MM.1S (cell line): ENCODE data around the gene STK32B.

ENCODE experiments used
- DNase-seq: peaks from one replicate; pipeline ENCODE4 v3.0.0-alpha.2; 2015
- H2AFZ ChIP-seq: fragments of 300-600 bp; sonication (generic); 2 replicates; pipeline ENCODE4 v1.6.0; 2016; ENCODE audit warnings: antibody characterized with exemption, low read length
- H3F3A ChIP-seq: fragments of 300-600 bp; sonication (generic); 2 replicates; pipeline ENCODE4 v1.6.1; 2016; ENCODE audit warnings: mild to moderate bottlenecking, antibody characterized with exemption, low read length, moderate library complexity, mixed read lengths; ENCODE audit not compliant: insufficient read depth
- H3K27ac ChIP-seq: fragments of 300-600 bp; sonication (generic); 2 replicates; pipeline ENCODE4 v1.5.1; 2016; ENCODE audit warnings: mild to moderate bottlenecking, low read length
- H3K27me3 ChIP-seq: fragments of 300-600 bp; sonication (generic); replicated peaks from 2 replicates; pipeline ENCODE4 v1.6.0; 2016; ENCODE audit warnings: low read length; ENCODE audit not compliant: insufficient read depth
- H3K36me3 ChIP-seq: fragments of 300-600 bp; sonication (generic); replicated peaks from 2 replicates; pipeline ENCODE4 v1.6.1; 2016; ENCODE audit warnings: mild to moderate bottlenecking, low read length, mixed read lengths; ENCODE audit not compliant: insufficient read depth
- H3K4me1 ChIP-seq: fragments of 300-600 bp; sonication (generic); 2 replicates; pipeline ENCODE4 v1.6.1; 2016; ENCODE audit warnings: low read length, mixed read lengths
- H3K4me2 ChIP-seq: fragments of 300-600 bp; sonication (generic); 2 replicates; pipeline ENCODE4 v1.6.0; 2016; ENCODE audit warnings: low read depth, low read length
- H3K4me3 ChIP-seq: fragments of 300-600 bp; sonication (generic); 2 replicates; pipeline ENCODE4 v1.5.1; 2016; ENCODE audit warnings: low read length, mixed read lengths
- H3K79me2 ChIP-seq: fragments of 300-600 bp; sonication (generic); 2 replicates; pipeline ENCODE4 v1.6.1; 2016; ENCODE audit warnings: mixed run types, low read length, mixed read lengths
- H3K9ac ChIP-seq: fragments of 300-600 bp; sonication (generic); 2 replicates; pipeline ENCODE4 v1.6.1; 2016; ENCODE audit warnings: low read length, mixed read lengths
- H3K9me2 ChIP-seq: fragments of 300-600 bp; sonication (generic); replicated peaks from 2 replicates; pipeline ENCODE4 v1.6.1; 2016; ENCODE audit warnings: mild to moderate bottlenecking, low read length, mixed read lengths; ENCODE audit not compliant: insufficient read depth
- H3K9me3 ChIP-seq: fragments of 300-600 bp; sonication (generic); replicated peaks from 2 replicates; pipeline ENCODE4 v1.6.1; 2016; ENCODE audit warnings: mild to moderate bottlenecking, low read length, mixed read lengths; ENCODE audit not compliant: insufficient read depth
- H4K20me1 ChIP-seq: fragments of 300-600 bp; sonication (generic); 2 replicates; pipeline ENCODE4 v1.6.1; 2016; ENCODE audit warnings: mild to moderate bottlenecking, low read length, moderate library complexity, mixed read lengths; ENCODE audit not compliant: insufficient read depth
- EZH2 ChIP-seq: fragments of 300-600 bp; sonication (generic); optimal IDR thresholded peaks from 2 replicates; pipeline ENCODE3; 2017; ENCODE audit warnings: low read depth, mild to moderate bottlenecking, antibody characterized with exemption, low read length, mixed read lengths
- EZH2phosphoT487 ChIP-seq: fragments of 300-600 bp; sonication (generic); IDR thresholded peaks from 2 replicates; pipeline ENCODE4 v1.6.1; 2018; ENCODE audit warnings: antibody characterized with exemption, low read length
- TF ChIP-seq, protein P1 (sequence below): fragments of 300-600 bp; sonication (generic); IDR thresholded peaks from 2 replicates; pipeline ENCODE4 v1.5.1; 2016; ENCODE audit warnings: antibody characterized with exemption, low read length, mixed read lengths

The STK32B gene

DNA sequence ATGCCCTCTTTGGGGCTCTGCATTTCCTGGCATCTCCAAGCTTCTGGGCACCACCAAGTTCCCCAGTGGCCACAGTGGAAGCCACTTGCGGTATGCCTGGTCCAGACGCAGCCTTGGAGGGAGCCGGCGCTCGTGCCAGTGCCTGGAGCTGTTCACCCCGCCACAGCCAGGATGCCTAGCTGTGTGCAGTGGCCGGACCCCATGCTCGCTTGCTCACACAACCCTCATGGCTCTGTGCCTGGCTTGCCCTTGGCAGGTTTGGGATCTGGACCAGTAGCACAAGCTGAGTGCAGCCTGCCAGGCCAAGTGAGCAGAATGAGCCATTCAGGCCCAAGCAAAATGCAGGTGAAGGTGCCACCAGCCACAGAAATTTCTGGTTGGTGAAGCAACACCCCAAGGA lies 373.6 kb downstream of the STK32B start:
- DNase-seq = no peak
- no peak for TF ChIP-seq EZH2phosphoT487
- no peak for TF ChIP-seq EZH2
- TF ChIP-seq, protein P1, sequence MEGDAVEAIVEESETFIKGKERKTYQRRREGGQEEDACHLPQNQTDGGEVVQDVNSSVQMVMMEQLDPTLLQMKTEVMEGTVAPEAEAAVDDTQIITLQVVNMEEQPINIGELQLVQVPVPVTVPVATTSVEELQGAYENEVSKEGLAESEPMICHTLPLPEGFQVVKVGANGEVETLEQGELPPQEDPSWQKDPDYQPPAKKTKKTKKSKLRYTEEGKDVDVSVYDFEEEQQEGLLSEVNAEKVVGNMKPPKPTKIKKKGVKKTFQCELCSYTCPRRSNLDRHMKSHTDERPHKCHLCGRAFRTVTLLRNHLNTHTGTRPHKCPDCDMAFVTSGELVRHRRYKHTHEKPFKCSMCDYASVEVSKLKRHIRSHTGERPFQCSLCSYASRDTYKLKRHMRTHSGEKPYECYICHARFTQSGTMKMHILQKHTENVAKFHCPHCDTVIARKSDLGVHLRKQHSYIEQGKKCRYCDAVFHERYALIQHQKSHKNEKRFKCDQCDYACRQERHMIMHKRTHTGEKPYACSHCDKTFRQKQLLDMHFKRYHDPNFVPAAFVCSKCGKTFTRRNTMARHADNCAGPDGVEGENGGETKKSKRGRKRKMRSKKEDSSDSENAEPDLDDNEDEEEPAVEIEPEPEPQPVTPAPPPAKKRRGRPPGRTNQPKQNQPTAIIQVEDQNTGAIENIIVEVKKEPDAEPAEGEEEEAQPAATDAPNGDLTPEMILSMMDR = no peak
- Histone ChIP-seq H3K9me3 (no peaks in the 10 kb centered on the region), H3K36me3 (no peaks in the 10 kb centered on the region), H4K20me1 (no peaks in the 10 kb centered on the region), H3K9ac (no peak overlapping the region), H3K27me3 (no peaks in the 10 kb centered on the region), H2AFZ (no peak overlapping the region), H3K27ac (no peak overlapping the region), H3K79me2 (no peaks in the 10 kb centered on the region), H3K4me3 (no peak overlapping the region), H3K4me2 (no peak overlapping the region), H3K9me2 (no peaks in the 10 kb centered on the region), H3F3A (no peaks in the 10 kb centered on the region), H3K4me1 (no peaks in the 10 kb centered on the region)

DNA sequence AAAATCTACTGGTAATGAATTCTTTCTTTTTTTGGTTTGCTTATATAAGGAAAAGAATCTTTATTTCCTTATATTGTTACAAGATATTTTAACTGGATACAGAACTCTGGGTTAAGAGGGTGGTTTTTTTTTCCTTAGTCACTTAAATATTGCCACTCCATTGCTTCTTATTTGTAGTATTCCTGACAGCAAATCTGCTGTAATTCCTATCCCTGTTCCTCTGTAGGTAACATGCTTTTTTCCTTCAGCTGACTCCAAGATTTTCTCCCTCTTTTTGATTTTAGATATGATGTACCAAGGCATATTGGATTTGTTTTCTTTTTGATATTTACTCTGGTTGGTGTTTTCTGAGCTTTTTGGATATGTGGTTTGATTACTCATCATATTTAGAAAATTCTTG lies 378.5 kb downstream of the STK32B start:
- H3K4me3 ChIP-seq = no peak overlapping the region

DNA sequence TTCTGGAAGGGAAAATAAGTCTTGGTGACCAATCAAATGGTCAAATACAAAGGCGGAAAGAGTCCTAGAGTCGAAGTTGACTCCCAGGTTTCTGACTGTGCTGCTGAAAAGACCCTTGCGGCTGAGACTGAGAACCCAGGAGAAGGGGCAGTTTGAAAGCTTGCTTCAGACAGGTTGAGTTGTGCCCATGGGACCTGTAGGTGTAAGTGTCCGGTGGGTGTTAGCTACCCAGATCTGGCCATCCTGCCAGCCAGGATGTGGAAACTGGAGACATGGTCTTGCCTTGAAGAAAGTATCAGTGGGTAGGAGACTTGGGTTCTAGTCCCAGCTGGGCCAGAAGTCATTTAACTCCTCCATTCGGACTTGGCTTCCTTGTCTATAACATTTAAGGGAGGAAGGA lies 381.9 kb downstream of the STK32B start:
- no peaks in the 10 kb centered on the region for H4K20me1 ChIP-seq
- DNase-seq = no peak
- no peak for TF ChIP-seq EZH2phosphoT487
- no peak for TF ChIP-seq EZH2
- TF ChIP-seq, protein P1 = no peak

More for the DNA sequence above, 378.5 kb downstream of the STK32B start:
- Histone ChIP-seq H3K9me2 (no peaks in the 10 kb centered on the region), H3K4me1 (no peaks in the 10 kb centered on the region), H3K27me3 (no peaks in the 10 kb centered on the region), H3K36me3 (no peaks in the 10 kb centered on the region), H2AFZ (no peak overlapping the region), H3K9ac (no peak overlapping the region), H3F3A (no peaks in the 10 kb centered on the region), H3K79me2 (no peaks in the 10 kb centered on the region), H3K4me2 (no peak overlapping the region), H4K20me1 (no peaks in the 10 kb centered on the region), H3K9me3 (no peaks in the 10 kb centered on the region), H3K27ac (no peak overlapping the region)
- DNase-seq = no peak
- TF ChIP-seq, protein P1 = no peak
- TF ChIP-seq EZH2 (no peak), EZH2phosphoT487 (no peak)

More for the DNA sequence above, 381.9 kb downstream of the STK32B start:
- no peak overlapping the region for H3K27ac ChIP-seq
- H3K9me3 ChIP-seq = no peaks in the 10 kb centered on the region
- no peaks in the 10 kb centered on the region for H3K27me3 ChIP-seq
- H3K9ac ChIP-seq = no peak overlapping the region
- H3F3A ChIP-seq = no peaks in the 10 kb centered on the region
- no peak overlapping the region for H2AFZ ChIP-seq
- no peak overlapping the region for H3K4me3 ChIP-seq
- no peaks in the 10 kb centered on the region for H3K4me1 ChIP-seq
- no peak overlapping the region for H3K4me2 ChIP-seq
- H3K9me2 ChIP-seq = no peaks in the 10 kb centered on the region
- no peaks in the 10 kb centered on the region for H3K79me2 ChIP-seq
- no peaks in the 10 kb centered on the region for H3K36me3 ChIP-seq
